Mesenchymal stem cell (in vitro differentiated cells and primary cell): Measurements from ENCODE around the gene AUTS2.
"Not testable (repeated sequence)": the region's sequence is repeated elsewhere in the genome, so short reads cannot be mapped to it uniquely, and the experiment has no call there.

Experiments used
- DNase-seq: peaks from one replicate; pipeline ENCODE4 v3.0.0-alpha.2; 2013
- H2AFZ ChIP-seq: one replicate; pipeline ENCODE4 v1.6.1; 2013; ENCODE audit warnings: low read depth, mild to moderate bottlenecking, control low read depth, inconsistent platforms, low read length, moderate library complexity
- H2AK5ac ChIP-seq: 2 replicates; pipeline ENCODE4 v1.6.1; 2013; ENCODE audit warnings: low read length, moderate library complexity, mild to moderate bottlenecking, inconsistent platforms; ENCODE audit not compliant: severe bottlenecking
- H2BK120ac ChIP-seq: one replicate; pipeline ENCODE4 v1.6.1; 2013; ENCODE audit warnings: low read depth, mild to moderate bottlenecking, inconsistent platforms, low read length, moderate library complexity
- H2BK12ac ChIP-seq, 2 experiments: one replicate each; pipeline ENCODE4 v1.6.1; 2013; ENCODE audit warnings: inconsistent platforms in 2 of 2, low read length in 2 of 2, mild to moderate bottlenecking in 2 of 2, moderate library complexity in 2 of 2, control low read depth in 1 of 2
- H2BK15ac ChIP-seq: one replicate; pipeline ENCODE4 v1.6.1; 2013; ENCODE audit warnings: mild to moderate bottlenecking, low read depth, inconsistent platforms; ENCODE audit not compliant: poor library complexity, severe bottlenecking
- H2BK5ac ChIP-seq: 2 replicates; pipeline ENCODE4 v1.6.1; 2013; ENCODE audit warnings: low read depth, mild to moderate bottlenecking, low read length, control low read depth, inconsistent platforms; ENCODE audit not compliant: poor library complexity, severe bottlenecking
- H3K14ac ChIP-seq, 2 experiments: one replicate each; pipeline ENCODE4 v1.6.1; 2013; ENCODE audit warnings: inconsistent platforms in 2 of 2, low read length in 2 of 2, control low read depth in 1 of 2, mild to moderate bottlenecking in 1 of 2, moderate library complexity in 1 of 2
- H3K18ac ChIP-seq, 2 experiments: one replicate each; pipeline ENCODE4 v1.6.1; 2013; ENCODE audit warnings: inconsistent platforms in 2 of 2, low read length in 2 of 2, control low read depth in 1 of 2, low read depth in 1 of 2, mild to moderate bottlenecking in 1 of 2
- H3K23ac ChIP-seq, 2 experiments: one replicate each; pipeline ENCODE4 v1.6.1; 2013; ENCODE audit warnings: inconsistent platforms in 2 of 2, low read length in 2 of 2, mild to moderate bottlenecking in 2 of 2, moderate library complexity in 2 of 2, control low read depth in 1 of 2
- H3K27ac ChIP-seq: 2 replicates; pipeline ENCODE4 v1.5.1; 2013; ENCODE audit warnings: mild to moderate bottlenecking, moderate library complexity, low read length, control low read depth, inconsistent platforms; ENCODE audit not compliant: poor library complexity, severe bottlenecking
- H3K27me3 ChIP-seq, 2 experiments: 2 replicates each; pipeline versions ENCODE4 v1.6.1 to v1.7.0; 2013; ENCODE audit warnings: low read length in 2 of 2, mild to moderate bottlenecking in 2 of 2, moderate library complexity in 2 of 2, control low read depth in 1 of 2, inconsistent platforms in 1 of 2; ENCODE audit not compliant: control insufficient read depth in 1 of 2, insufficient read depth in 1 of 2
- H3K36me3 ChIP-seq, 2 experiments: 2 replicates each; pipeline versions ENCODE4 v1.6.1 to v1.7.0; 2013; ENCODE audit warnings: low read length in 2 of 2, control low read depth in 1 of 2, inconsistent platforms in 1 of 2, low read depth in 1 of 2, mild to moderate bottlenecking in 1 of 2; ENCODE audit not compliant: insufficient read depth in 2 of 2, control insufficient read depth in 1 of 2
- H3K4ac ChIP-seq, 2 experiments: one replicate each; pipeline ENCODE4 v1.6.1; 2013; ENCODE audit warnings: inconsistent platforms in 2 of 2, low read length in 2 of 2, mild to moderate bottlenecking in 2 of 2, moderate library complexity in 2 of 2, control low read depth in 1 of 2, low read depth in 1 of 2
- H3K4me1 ChIP-seq: 2 replicates; pipeline ENCODE4 v1.6.1; 2013; ENCODE audit warnings: low read depth, low read length, control low read depth; ENCODE audit not compliant: control insufficient read depth, insufficient read depth
- H3K4me2 ChIP-seq: 2 replicates; pipeline ENCODE4 v1.6.1; 2013; ENCODE audit warnings: low read length, mild to moderate bottlenecking, inconsistent platforms; ENCODE audit not compliant: poor library complexity, severe bottlenecking
- H3K4me3 ChIP-seq, 2 experiments: 2 replicates each; pipeline versions ENCODE4 v1.5.1 to v1.7.0; 2013; ENCODE audit warnings: low read length in 2 of 2, mild to moderate bottlenecking in 2 of 2, control low read depth in 1 of 2, low read depth in 1 of 2; ENCODE audit not compliant: insufficient read depth in 1 of 2
- H3K79me1 ChIP-seq: replicated peaks from 2 replicates; pipeline ENCODE4 v1.6.1; 2013; ENCODE audit warnings: mild to moderate bottlenecking, control low read depth, low read length, inconsistent platforms; ENCODE audit not compliant: poor library complexity, severe bottlenecking
- H3K9ac ChIP-seq: 2 replicates; pipeline ENCODE4 v1.7.0; 2013; ENCODE audit warnings: mild to moderate bottlenecking, low read length, moderate library complexity
- H3K9me3 ChIP-seq: 2 replicates; pipeline ENCODE4 v1.7.0; 2013; ENCODE audit warnings: mild to moderate bottlenecking, low read length; ENCODE audit not compliant: control insufficient read depth
- H4K8ac ChIP-seq: one replicate; pipeline ENCODE4 v1.6.1; 2013; ENCODE audit warnings: inconsistent platforms, mild to moderate bottlenecking, low read length, moderate library complexity
- H4K91ac ChIP-seq: one replicate; pipeline ENCODE4 v1.6.1; 2013; ENCODE audit warnings: mild to moderate bottlenecking, low read length, inconsistent platforms
- WGBS: methylation state at CpG from one replicate; pipeline ENCODE4 v1.1.7; 2013; ENCODE audit warnings: mixed read lengths; 5-methylcytosine and 5-hydroxymethylcytosine counted together

AUTS2 gene

GRCh38 chr7:70270149-70270548 is 671.9 kb downstream of the AUTS2 start:
- no peak overlapping the region for H2AFZ ChIP-seq
- no peaks in the 10 kb centered on the region for H3K4me1 ChIP-seq
- no peak overlapping the region for H2BK5ac ChIP-seq
- no peak overlapping the region for H3K23ac ChIP-seq
- no peak overlapping the region for H2BK12ac ChIP-seq
- no peak overlapping the region for H3K4ac ChIP-seq
- H3K27ac ChIP-seq: no peak overlapping the region
- H3K79me1 ChIP-seq: no peaks in the 10 kb centered on the region
- H4K91ac ChIP-seq: no peak overlapping the region
- H3K14ac ChIP-seq: no peak overlapping the region
- H3K4me2 ChIP-seq: no peak overlapping the region
- peaks cover 0 to 19% of the 10 kb centered on the region in 2 experiments for H3K27me3 ChIP-seq
- no peak overlapping the region for H2AK5ac ChIP-seq
- no peak for DNase-seq
- H2BK15ac ChIP-seq: no peak overlapping the region
- no peaks in the 10 kb centered on the region for H3K36me3 ChIP-seq
- H3K9me3 ChIP-seq: no peaks in the 10 kb centered on the region
- no peak overlapping the region for H4K8ac ChIP-seq
- no peak overlapping the region for H3K18ac ChIP-seq
- H3K4me3 ChIP-seq: no peak overlapping the region
- WGBS: 98% methylated on average over 1 of the region's 1 CpG
- H3K9ac ChIP-seq: no peak overlapping the region
- H2BK120ac ChIP-seq: no peak overlapping the region

GRCh38 chr7:70271617-70272081 is 673.4 kb downstream of the AUTS2 start:
- Histone ChIP-seq H2BK5ac (no peak overlapping the region), H3K9ac (no peak overlapping the region), H3K27me3 (peaks cover 0 to 19% of the 10 kb centered on the region in 2 experiments), H3K23ac (no peak overlapping the region), H2BK12ac (no peak overlapping the region), H3K4ac (no peak overlapping the region), H3K27ac (no peak overlapping the region), H2AK5ac (no peak overlapping the region), H3K14ac (no peak overlapping the region), H3K18ac (no peak overlapping the region), H2BK15ac (no peak overlapping the region), H2AFZ (no peak overlapping the region), H3K79me1 (no peaks in the 10 kb centered on the region), H3K4me2 (no peak overlapping the region), H4K8ac (no peak overlapping the region), H4K91ac (no peak overlapping the region), H3K9me3 (no peaks in the 10 kb centered on the region), H3K4me3 (no peak overlapping the region), H2BK120ac (no peak overlapping the region), H3K36me3 (no peaks in the 10 kb centered on the region), H3K4me1 (no peaks in the 10 kb centered on the region)
- 86% methylated on average over 7 of the region's 8 CpGs for WGBS
- DNase-seq: no peak

- H3K9ac ChIP-seq, H3K27ac ChIP-seq, H2BK120ac ChIP-seq, H2BK5ac ChIP-seq, H3K79me1 ChIP-seq, H2BK12ac ChIP-seq, H3K4me2 ChIP-seq, H3K4me3 ChIP-seq, H4K91ac ChIP-seq, H3K4ac ChIP-seq, H2AK5ac ChIP-seq, H3K23ac ChIP-seq, H4K8ac ChIP-seq, H2AFZ ChIP-seq, H3K4me1 ChIP-seq, H3K36me3 ChIP-seq, H3K9me3 ChIP-seq, H2BK15ac ChIP-seq, H3K27me3 ChIP-seq, DNase-seq, H3K14ac ChIP-seq, H3K18ac ChIP-seq: not testable (repeated sequence)
- 80% methylated on average over 3 of the region's 3 CpGs for WGBS
These were observed 677.3 kb downstream of the AUTS2 start for GRCh38 chr7:70275570-70275969.

GRCh38 chr7:70285187-70285586 is 686.9 kb downstream of the AUTS2 start:
- Histone ChIP-seq H3K4me2 (no peak overlapping the region), H2BK15ac (no peak overlapping the region), H3K14ac (no peak overlapping the region), H2BK120ac (no peak overlapping the region), H3K4me1 (no peaks in the 10 kb centered on the region), H3K9me3 (no peaks in the 10 kb centered on the region), H3K4ac (no peak overlapping the region), H3K9ac (no peak overlapping the region), H3K27me3 (no peaks in the 10 kb centered on the region), H2AK5ac (no peak overlapping the region), H4K8ac (no peak overlapping the region), H3K36me3 (no peaks in the 10 kb centered on the region), H3K23ac (no peak overlapping the region), H3K27ac (no peak overlapping the region), H2BK5ac (no peak overlapping the region), H3K79me1 (no peaks in the 10 kb centered on the region), H3K18ac (no peak overlapping the region), H4K91ac (no peak overlapping the region), H2BK12ac (no peak overlapping the region), H3K4me3 (no peak overlapping the region), H2AFZ (no peak overlapping the region)
- peak; percentile 10 for DNase-seq
- no CpG with 5 or more reads among the region's 1 CpG for WGBS
